GM12892 (cell line): Measurements from ENCODE around the gene UQCRFS1.
"Not testable (repeated sequence)": the region's sequence is repeated elsewhere in the genome, so short reads cannot be mapped to it uniquely, and the experiment has no call there.

Source experiments
- DNase-seq: peaks from one replicate; pipeline ENCODE4 v3.0.0; 2011; ENCODE audit not compliant: insufficient read length
- FAIRE-seq: peaks from 2 replicates; lab custom pipeline; 2011; peaks lifted over from hg19 to GRCh38; lab: Jason Lieb, UNC
- POLR2A ChIP-seq: IDR thresholded peaks from 2 replicates; pipeline ENCODE4 v1.6.1; 2011; ENCODE audit warnings: low read depth, low read length, control low read depth
- POLR2AphosphoS5 ChIP-seq: IDR thresholded peaks from 2 replicates; pipeline ENCODE4 v1.6.1; 2011; ENCODE audit warnings: low read depth, low read length, control low read depth
- TAF1 ChIP-seq: IDR thresholded peaks from 2 replicates; pipeline ENCODE4 v1.6.1; 2011; ENCODE audit warnings: low read depth, mild to moderate bottlenecking, control low read depth, low read length, borderline replicate concordance

The UQCRFS1 gene

GRCh38 chr19:29212356-29212647 is 649 bp downstream of the UQCRFS1 start:
- FAIRE-seq (no peak), DNase-seq (no peak)
- TF ChIP-seq TAF1 (no peak), POLR2A (no peak), POLR2AphosphoS5 (no peak)

- peak; percentile 76 for FAIRE-seq
- no peak for TF ChIP-seq TAF1
- TF ChIP-seq POLR2AphosphoS5, result no peak; the same call in 1 of the 2 replicates
- TF ChIP-seq POLR2A, result no peak
Observed at GRCh38 chr19:29211562-29212355, 1.2 kb downstream of the UQCRFS1 start.

GRCh38 chr19:29211041-29211440 is 1.9 kb downstream of the UQCRFS1 start:
- not testable (repeated sequence) for FAIRE-seq, DNase-seq

More at GRCh38 chr19:29211562-29212355, 1.2 kb downstream of the UQCRFS1 start:
- DNase-seq, result no peak

- not testable (repeated sequence) for FAIRE-seq, DNase-seq
Observed at GRCh38 chr19:29210502-29210901, 2.4 kb downstream of the UQCRFS1 start.

- FAIRE-seq, result peak; percentile 57
- DNase-seq, result not testable (repeated sequence)
Observed at GRCh38 chr19:29207403-29208187, 5.4 kb downstream of the UQCRFS1 start.

GRCh38 chr19:29206453-29206852 is 6.5 kb downstream of the UQCRFS1 start:
- TF ChIP-seq TAF1, result no peak
- TF ChIP-seq POLR2AphosphoS5, result 0 out of 2 replicates have a peak, but pooled peaks have one; percentile 27
- no peak for TF ChIP-seq POLR2A
- FAIRE-seq, result peak; percentile 66
- no peak for DNase-seq

- FAIRE-seq, result no peak
Observed at GRCh38 chr19:29202281-29202680, 10.7 kb downstream of the UQCRFS1 start.

GRCh38 chr19:29201855-29202254 is 11.1 kb downstream of the UQCRFS1 start:
- DNase-seq (no peak), FAIRE-seq (no peak)
- no peak for TF ChIP-seq TAF1
- no peak for TF ChIP-seq POLR2AphosphoS5
- no peak for TF ChIP-seq POLR2A

More at GRCh38 chr19:29202281-29202680, 10.7 kb downstream of the UQCRFS1 start:
- no peak for DNase-seq
- TF ChIP-seq TAF1 (no peak), POLR2AphosphoS5 (no peak), POLR2A (no peak)

- TF ChIP-seq POLR2AphosphoS5 (no peak), TAF1 (no peak)
- DNase-seq (no peak), FAIRE-seq (no peak)
Observed at GRCh38 chr19:29194658-29195057, 18.3 kb downstream of the UQCRFS1 start.

- FAIRE-seq (no peak), DNase-seq (no peak)
- TF ChIP-seq POLR2AphosphoS5 (no peak), POLR2A (no peak), TAF1 (no peak)
Observed at GRCh38 chr19:29193155-29193554, 19.8 kb downstream of the UQCRFS1 start.

GRCh38 chr19:29191005-29191404 is 21.9 kb downstream of the UQCRFS1 start:
- FAIRE-seq (no peak), DNase-seq (no peak)
- TF ChIP-seq POLR2A (no peak), TAF1 (no peak), POLR2AphosphoS5 (no peak)

- TF ChIP-seq TAF1, result no peak
- no peak for TF ChIP-seq POLR2A
- TF ChIP-seq POLR2AphosphoS5, result no peak
- FAIRE-seq (no peak), DNase-seq (no peak)
Observed at GRCh38 chr19:29189033-29189360, 24.0 kb downstream of the UQCRFS1 start.
